Effector memory CD8-positive, alpha-beta T cell (primary cell): ENCODE results near the gene ZCCHC3.
"Not testable (repeated sequence)": the region's sequence is repeated elsewhere in the genome, so short reads cannot be mapped to it uniquely, and the experiment has no call there.

Experiments
- ATAC-seq: fragments of 150-1000 bp; cut with Tn5 transposase; replicated peaks from 2 replicates; pipeline ENCODE4 v1.10.0; 2021; ENCODE audit warnings: mild to moderate bottlenecking, moderate library complexity
- DNase-seq, 3 experiments: peaks; one replicate each; pipeline ENCODE4 v3.0.0; 2021
- H3K27ac Mint-ChIP-seq, 2 donors: one replicate each; pipeline ENCODE4 v1.8.0; 2022; ENCODE audit warnings: mild to moderate bottlenecking in 2 of 2, mixed read lengths in 2 of 2, moderate library complexity in 2 of 2
- H3K27me3 Mint-ChIP-seq, 2 donors: one replicate each; pipeline ENCODE4 v1.8.0; 2022; ENCODE audit warnings: mixed read lengths in 2 of 2
- H3K36me3 Mint-ChIP-seq: one replicate; pipeline ENCODE4 v1.8.0; 2022; ENCODE audit warnings: mild to moderate bottlenecking, moderate library complexity, mixed read lengths; ENCODE audit not compliant: insufficient read depth
- H3K4me1 Mint-ChIP-seq, 2 donors: one replicate each; pipeline ENCODE4 v1.8.0; 2022; ENCODE audit warnings: low read depth in 2 of 2, mixed read lengths in 2 of 2
- H3K4me3 Mint-ChIP-seq, 2 donors: one replicate each; pipeline ENCODE4 v1.8.0; 2022; ENCODE audit warnings: mild to moderate bottlenecking in 2 of 2, mixed read lengths in 2 of 2, moderate library complexity in 2 of 2
- H3K9me3 Mint-ChIP-seq, 2 donors: one replicate each; pipeline ENCODE4 v1.8.0; 2022; ENCODE audit warnings: mixed read lengths in 2 of 2

Gene ZCCHC3

GRCh38 chr20:328975-329695 is 31.8 kb downstream of the ZCCHC3 start:
- peaks cover 22% of the 10 kb centered on the region for H3K36me3 Mint-ChIP-seq
- ATAC-seq = no peak
- H3K4me1 Mint-ChIP-seq = peaks cover 8 to 9% of the 10 kb centered on the region in 2 donors
- H3K9me3 Mint-ChIP-seq = no peaks in the 10 kb centered on the region
- no peak for DNase-seq
- H3K4me3 Mint-ChIP-seq = peak overlapping the region; percentile 59 to 80
- H3K27me3 Mint-ChIP-seq = no peaks in the 10 kb centered on the region
- peak overlapping the region; percentile 10 to 22 for H3K27ac Mint-ChIP-seq

GRCh38 chr20:329851-330232 is 32.5 kb downstream of the ZCCHC3 start:
- H3K27ac Mint-ChIP-seq = peak overlapping the region in 1 of 2 donors; percentile 35
- peaks cover 6 to 7% of the 10 kb centered on the region in 2 donors for H3K4me1 Mint-ChIP-seq
- ATAC-seq (no peak), DNase-seq (no peak)
- peaks cover 22% of the 10 kb centered on the region for H3K36me3 Mint-ChIP-seq
- H3K4me3 Mint-ChIP-seq = no peak overlapping the region
- no peaks in the 10 kb centered on the region for H3K27me3 Mint-ChIP-seq
- H3K9me3 Mint-ChIP-seq = no peaks in the 10 kb centered on the region

GRCh38 chr20:330233-331149 is 33.1 kb downstream of the ZCCHC3 start:
- Mint-ChIP-seq H3K4me1 (peaks cover 6 to 7% of the 10 kb centered on the region in 2 donors), H3K27me3 (no peaks in the 10 kb centered on the region), H3K27ac (peak overlapping the region in 1 of 2 donors; percentile 35), H3K4me3 (no peak overlapping the region), H3K9me3 (no peaks in the 10 kb centered on the region), H3K36me3 (peaks cover 17% of the 10 kb centered on the region)
- ATAC-seq (peak; percentile 56), DNase-seq (peak; percentile 55 to 65 (median 57))

GRCh38 chr20:334578-334977 is 37.2 kb downstream of the ZCCHC3 start:
- peaks cover 3 to 6% of the 10 kb centered on the region in 2 donors for H3K4me1 Mint-ChIP-seq
- peaks cover 4% of the 10 kb centered on the region for H3K36me3 Mint-ChIP-seq
- H3K9me3 Mint-ChIP-seq = no peaks in the 10 kb centered on the region
- H3K4me3 Mint-ChIP-seq = no peak overlapping the region
- H3K27me3 Mint-ChIP-seq = no peaks in the 10 kb centered on the region
- no peak overlapping the region for H3K27ac Mint-ChIP-seq
- ATAC-seq (no peak), DNase-seq (no peak)

GRCh38 chr20:336040-336439 is 38.7 kb downstream of the ZCCHC3 start:
- H3K27ac Mint-ChIP-seq, H3K9me3 Mint-ChIP-seq, DNase-seq, H3K4me3 Mint-ChIP-seq, H3K27me3 Mint-ChIP-seq, ATAC-seq, H3K36me3 Mint-ChIP-seq, H3K4me1 Mint-ChIP-seq: not testable (repeated sequence)

GRCh38 chr20:341682-342081 is 44.3 kb downstream of the ZCCHC3 start:
- Mint-ChIP-seq H3K27me3 (no peaks in the 10 kb centered on the region), H3K4me3 (no peak overlapping the region), H3K4me1 (peaks cover 6 to 10% of the 10 kb centered on the region in 2 donors), H3K9me3 (no peaks in the 10 kb centered on the region), H3K36me3 (no peaks in the 10 kb centered on the region), H3K27ac (peak overlapping the region in 1 of 2 donors; percentile 8)
- DNase-seq (no peak), ATAC-seq (no peak)

- Mint-ChIP-seq H3K9me3 (no peaks in the 10 kb centered on the region), H3K4me3 (no peak overlapping the region)
Observed at GRCh38 chr20:343107-343506, 45.7 kb downstream of the ZCCHC3 start.

GRCh38 chr20:346033-346639 is 48.8 kb downstream of the ZCCHC3 start:
- ATAC-seq (no peak), DNase-seq (no peak)
- no peaks in the 10 kb centered on the region for H3K36me3 Mint-ChIP-seq
- H3K9me3 Mint-ChIP-seq = no peaks in the 10 kb centered on the region
- H3K27me3 Mint-ChIP-seq = no peaks in the 10 kb centered on the region
- H3K4me3 Mint-ChIP-seq = peak overlapping the region; percentile 85 to 90
- H3K27ac Mint-ChIP-seq = peak overlapping the region; percentile 71 to 87
- peaks cover 13 to 19% of the 10 kb centered on the region in 2 donors for H3K4me1 Mint-ChIP-seq

More at GRCh38 chr20:343107-343506, 45.7 kb downstream of the ZCCHC3 start:
- DNase-seq (no peak), ATAC-seq (no peak)
- H3K4me1 Mint-ChIP-seq = peaks cover 8 to 14% of the 10 kb centered on the region in 2 donors
- H3K27ac Mint-ChIP-seq = no peak overlapping the region
- H3K27me3 Mint-ChIP-seq = no peaks in the 10 kb centered on the region
- H3K36me3 Mint-ChIP-seq = no peaks in the 10 kb centered on the region

- DNase-seq (no peak), ATAC-seq (peak; percentile 29)
- H3K36me3 Mint-ChIP-seq = no peaks in the 10 kb centered on the region
- no peaks in the 10 kb centered on the region for H3K27me3 Mint-ChIP-seq
- no peaks in the 10 kb centered on the region for H3K9me3 Mint-ChIP-seq
- peak within 1 kb of the TSS; percentile 85 to 90 for H3K4me3 Mint-ChIP-seq
- peaks cover 13 to 19% of the 10 kb centered on the region in 2 donors for H3K4me1 Mint-ChIP-seq
- peak within 1 kb of the TSS; percentile 72 to 87 for H3K27ac Mint-ChIP-seq
Observed at GRCh38 chr20:346640-347316, 49.4 kb downstream of the ZCCHC3 start, which contains the start of gene NRSN2. Gene NRSN2, plus strand, starts transcription at chr20:347111. Its CDS starts 2,533 bp downstream, at chr20:349644.

- Mint-ChIP-seq H3K4me3 (peak overlapping the region; percentile 81 to 90), H3K9me3 (no peaks in the 10 kb centered on the region), H3K27ac (peak overlapping the region in 1 of 2 donors; percentile 87), H3K36me3 (no peaks in the 10 kb centered on the region), H3K27me3 (no peaks in the 10 kb centered on the region), H3K4me1 (peaks cover 17 to 23% of the 10 kb centered on the region in 2 donors)
- DNase-seq (no peak), ATAC-seq (peak; percentile 1)
Observed at GRCh38 chr20:347317-347639, 49.9 kb downstream of the ZCCHC3 start.

- peak overlapping the region; percentile 72 to 87 for H3K27ac Mint-ChIP-seq
- no peaks in the 10 kb centered on the region for H3K27me3 Mint-ChIP-seq
- peak overlapping the region; percentile 81 to 90 for H3K4me3 Mint-ChIP-seq
- H3K4me1 Mint-ChIP-seq = peaks cover 17 to 23% of the 10 kb centered on the region in 2 donors
- DNase-seq = peak; percentile 31 to 39 (median 33)
- ATAC-seq = peak; percentile 83
- H3K9me3 Mint-ChIP-seq = no peaks in the 10 kb centered on the region
- H3K36me3 Mint-ChIP-seq = no peaks in the 10 kb centered on the region
Observed at GRCh38 chr20:347640-348484, 50.5 kb downstream of the ZCCHC3 start.
